Measurements from ENCODE around the gene PRR13.

PRR13 gene

GRCh38 chr12:53452159-53453077 is 10.9 kb downstream of the PRR13 start:
- DNase-seq (peak; percentile 72 to 85 (median 75)), ATAC-seq (replicated peaks) (peak; percentile 37)
- Mint-ChIP-seq H3K9me3 (no peaks in the 10 kb centered on the region), H3K4me1 (ENCODE audit: low read depth in 2 of 2) (peaks cover 28 to 30% of the 10 kb centered on the region in 2 donors), H3K27me3 (no peaks in the 10 kb centered on the region), H3K36me3 (ENCODE audit: insufficient read depth) (peaks cover 67% of the 10 kb centered on the region), H3K4me3 (peak overlapping the region; percentile 90 to 98), H3K27ac (peak overlapping the region; percentile 97 to 98)

- no peak for ATAC-seq (replicated peaks)
- no peaks in the 10 kb centered on the region for H3K27me3 Mint-ChIP-seq
- DNase-seq: no peak
- peaks cover 30 to 31% of the 10 kb centered on the region in 2 donors for H3K4me1 Mint-ChIP-seq (ENCODE audit: low read depth in 2 of 2)
- no peaks in the 10 kb centered on the region for H3K9me3 Mint-ChIP-seq
- H3K4me3 Mint-ChIP-seq: peak overlapping the region; percentile 90 to 98
- H3K27ac Mint-ChIP-seq: peak overlapping the region; percentile 97 to 98
- peaks cover 70% of the 10 kb centered on the region for H3K36me3 Mint-ChIP-seq (ENCODE audit: insufficient read depth)
These were observed 12.6 kb downstream of the PRR13 start for GRCh38 chr12:53453953-53454640.

- Mint-ChIP-seq H3K27ac (peak overlapping the region in 1 of 2 donors; percentile 64), H3K36me3 (ENCODE audit: insufficient read depth) (peaks cover 76% of the 10 kb centered on the region), H3K4me3 (no peak overlapping the region), H3K27me3 (no peaks in the 10 kb centered on the region), H3K9me3 (no peaks in the 10 kb centered on the region), H3K4me1 (ENCODE audit: low read depth in 2 of 2) (peaks cover 31 to 33% of the 10 kb centered on the region in 2 donors)
- no peak for DNase-seq
- no peak for ATAC-seq (replicated peaks)
These were observed 13.2 kb downstream of the PRR13 start for GRCh38 chr12:53454707-53455106.

- H3K27ac Mint-ChIP-seq: peak overlapping the region in 1 of 2 donors; percentile 53
- peaks cover 36 to 41% of the 10 kb centered on the region in 2 donors for H3K4me1 Mint-ChIP-seq (ENCODE audit: low read depth in 2 of 2)
- ATAC-seq (replicated peaks) (no peak), DNase-seq (no peak)
- H3K36me3 Mint-ChIP-seq (ENCODE audit: insufficient read depth): peaks cover 97% of the 10 kb centered on the region
- H3K27me3 Mint-ChIP-seq: no peaks in the 10 kb centered on the region
- no peaks in the 10 kb centered on the region for H3K9me3 Mint-ChIP-seq
- H3K4me3 Mint-ChIP-seq: no peak overlapping the region
These were observed 15.3 kb downstream of the PRR13 start for GRCh38 chr12:53456654-53457366.

- no peaks in the 10 kb centered on the region for H3K9me3 Mint-ChIP-seq
- no peak overlapping the region for H3K4me3 Mint-ChIP-seq
- peak overlapping the region in 1 of 2 donors; percentile 80 for H3K27ac Mint-ChIP-seq
- DNase-seq: no peak
- H3K27me3 Mint-ChIP-seq: no peaks in the 10 kb centered on the region
- peaks cover 31 to 41% of the 10 kb centered on the region in 2 donors for H3K4me1 Mint-ChIP-seq (ENCODE audit: low read depth in 2 of 2)
- ATAC-seq (replicated peaks): no peak
- peaks cover 100% of the 10 kb centered on the region for H3K36me3 Mint-ChIP-seq (ENCODE audit: insufficient read depth)
These were observed 17.6 kb downstream of the PRR13 start for GRCh38 chr12:53459097-53459496.

- H3K27me3 Mint-ChIP-seq: no peaks in the 10 kb centered on the region
- no peaks in the 10 kb centered on the region for H3K9me3 Mint-ChIP-seq
- peaks cover 21 to 36% of the 10 kb centered on the region in 2 donors for H3K4me1 Mint-ChIP-seq (ENCODE audit: low read depth in 2 of 2)
- H3K36me3 Mint-ChIP-seq (ENCODE audit: insufficient read depth): peaks cover 100% of the 10 kb centered on the region
- no peak overlapping the region for H3K4me3 Mint-ChIP-seq
- no peak for DNase-seq
- ATAC-seq (replicated peaks): no peak
- peak overlapping the region in 1 of 2 donors; percentile 78 for H3K27ac Mint-ChIP-seq
These were observed 19.5 kb downstream of the PRR13 start for GRCh38 chr12:53461059-53461458.

GRCh38 chr12:53461591-53461990 is 20.1 kb downstream of the PRR13 start:
- Mint-ChIP-seq H3K4me3 (no peak overlapping the region), H3K4me1 (ENCODE audit: low read depth in 2 of 2) (peaks cover 21 to 36% of the 10 kb centered on the region in 2 donors), H3K36me3 (ENCODE audit: insufficient read depth) (peaks cover 100% of the 10 kb centered on the region), H3K9me3 (no peaks in the 10 kb centered on the region), H3K27me3 (no peaks in the 10 kb centered on the region), H3K27ac (peak overlapping the region in 1 of 2 donors; percentile 78)
- no peak for DNase-seq
- no peak for ATAC-seq (replicated peaks)

- H3K27ac Mint-ChIP-seq: peak overlapping the region in 1 of 2 donors; percentile 49
- no peaks in the 10 kb centered on the region for H3K27me3 Mint-ChIP-seq
- H3K36me3 Mint-ChIP-seq (ENCODE audit: insufficient read depth): peaks cover 100% of the 10 kb centered on the region
- H3K4me3 Mint-ChIP-seq: no peak overlapping the region
- DNase-seq (no peak), ATAC-seq (replicated peaks) (no peak)
- H3K9me3 Mint-ChIP-seq: no peaks in the 10 kb centered on the region
- peaks cover 27 to 47% of the 10 kb centered on the region in 2 donors for H3K4me1 Mint-ChIP-seq (ENCODE audit: low read depth in 2 of 2)
These were observed 21.4 kb downstream of the PRR13 start for GRCh38 chr12:53462935-53463334.

- H3K36me3 Mint-ChIP-seq (ENCODE audit: insufficient read depth): peaks cover 100% of the 10 kb centered on the region
- H3K27ac Mint-ChIP-seq: peak overlapping the region; percentile 64 to 67
- peak overlapping the region in 1 of 2 donors; percentile 29 for H3K4me3 Mint-ChIP-seq
- no peaks in the 10 kb centered on the region for H3K27me3 Mint-ChIP-seq
- ATAC-seq (replicated peaks) (no peak), DNase-seq (no peak)
- H3K4me1 Mint-ChIP-seq (ENCODE audit: low read depth in 2 of 2): peaks cover 25 to 49% of the 10 kb centered on the region in 2 donors
- no peaks in the 10 kb centered on the region for H3K9me3 Mint-ChIP-seq
These were observed 22.4 kb downstream of the PRR13 start for GRCh38 chr12:53463802-53464560.

GRCh38 chr12:53464685-53465418 is 23.3 kb downstream of the PRR13 start:
- peak overlapping the region in 1 of 2 donors; percentile 49 for H3K27ac Mint-ChIP-seq
- H3K27me3 Mint-ChIP-seq: no peaks in the 10 kb centered on the region
- no peaks in the 10 kb centered on the region for H3K9me3 Mint-ChIP-seq
- ATAC-seq (replicated peaks) (no peak), DNase-seq (no peak)
- H3K36me3 Mint-ChIP-seq (ENCODE audit: insufficient read depth): peaks cover 100% of the 10 kb centered on the region
- H3K4me3 Mint-ChIP-seq: no peak overlapping the region
- peaks cover 23 to 46% of the 10 kb centered on the region in 2 donors for H3K4me1 Mint-ChIP-seq (ENCODE audit: low read depth in 2 of 2)

GRCh38 chr12:53465679-53466078 is 24.1 kb downstream of the PRR13 start:
- no peak overlapping the region for H3K27ac Mint-ChIP-seq
- peaks cover 18 to 43% of the 10 kb centered on the region in 2 donors for H3K4me1 Mint-ChIP-seq (ENCODE audit: low read depth in 2 of 2)
- DNase-seq: no peak
- no peak overlapping the region for H3K4me3 Mint-ChIP-seq
- ATAC-seq (replicated peaks): no peak
- peaks cover 100% of the 10 kb centered on the region for H3K36me3 Mint-ChIP-seq (ENCODE audit: insufficient read depth)
- H3K27me3 Mint-ChIP-seq: no peaks in the 10 kb centered on the region
- H3K9me3 Mint-ChIP-seq: no peaks in the 10 kb centered on the region

GRCh38 chr12:53466640-53467039 is 25.1 kb downstream of the PRR13 start:
- peaks cover 19 to 43% of the 10 kb centered on the region in 2 donors for H3K4me1 Mint-ChIP-seq (ENCODE audit: low read depth in 2 of 2)
- H3K9me3 Mint-ChIP-seq: no peaks in the 10 kb centered on the region
- no peak overlapping the region for H3K4me3 Mint-ChIP-seq
- no peaks in the 10 kb centered on the region for H3K27me3 Mint-ChIP-seq
- DNase-seq (no peak), ATAC-seq (replicated peaks) (no peak)
- H3K36me3 Mint-ChIP-seq (ENCODE audit: insufficient read depth): peaks cover 100% of the 10 kb centered on the region
- H3K27ac Mint-ChIP-seq: peak overlapping the region in 1 of 2 donors; percentile 4

Measured in effector memory CD8-positive, alpha-beta T cell (primary cell).